PFSK-1 (cell line): ENCODE results near the gene PKD1L1.

ENCODE experiments used
- FOXP2 ChIP-seq: optimal IDR thresholded peaks from 2 replicates; pipeline ENCODE3; 2011; ENCODE audit warnings: borderline replicate concordance, control low read depth, inconsistent platforms; ENCODE audit not compliant: insufficient read depth; ENCODE audit errors: extremely low read length, extremely low read depth
- POLR2AphosphoS5 ChIP-seq: IDR thresholded peaks from 2 replicates; pipeline ENCODE4 v1.6.1; 2012; ENCODE audit warnings: low read depth, mild to moderate bottlenecking, control low read depth, low read length, moderate library complexity
- SIN3A ChIP-seq: IDR thresholded peaks from 2 replicates; pipeline ENCODE4 v1.6.1; 2012; ENCODE audit warnings: mild to moderate bottlenecking, low read length, moderate library complexity, borderline replicate concordance; ENCODE audit not compliant: insufficient read depth
- TAF1 ChIP-seq: IDR thresholded peaks from 2 replicates; pipeline ENCODE4 v1.6.1; 2012; ENCODE audit warnings: low read length, control low read depth, borderline replicate concordance; ENCODE audit not compliant: insufficient read depth
- TF ChIP-seq, protein P1 (sequence below), 2 experiments: IDR thresholded peaks; 2 replicates each; pipeline versions ENCODE4 v1.6.1 to v1.8.0; 2011 to 2012; ENCODE audit warnings: low read depth in 2 of 2, low read length in 2 of 2, control low read depth in 1 of 2, inconsistent platforms in 1 of 2, mild to moderate bottlenecking in 1 of 2, moderate library complexity in 1 of 2; ENCODE audit not compliant: insufficient read depth in 1 of 2

DNA sequence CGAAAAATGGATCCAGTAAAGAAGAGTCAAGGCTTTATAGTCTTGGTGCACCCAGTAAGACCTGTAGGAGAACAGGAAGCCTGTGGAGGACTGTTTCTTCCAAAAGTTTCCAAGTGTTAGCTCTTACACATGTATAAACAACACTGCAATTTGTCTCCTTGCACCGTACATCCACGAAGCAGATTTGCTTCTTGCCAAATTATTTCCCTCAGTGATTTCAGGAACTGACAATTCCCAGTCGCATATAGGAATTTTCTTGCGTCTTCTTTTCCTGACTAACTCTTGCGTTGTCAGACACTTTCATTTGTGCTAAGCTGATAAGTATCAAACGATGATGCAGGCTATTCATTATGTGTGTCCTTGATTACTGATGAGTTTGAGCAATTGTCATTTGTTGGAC, 182.1 kb downstream of the PKD1L1 start:
- TF ChIP-seq TAF1, result no peak
- TF ChIP-seq, protein P1, sequence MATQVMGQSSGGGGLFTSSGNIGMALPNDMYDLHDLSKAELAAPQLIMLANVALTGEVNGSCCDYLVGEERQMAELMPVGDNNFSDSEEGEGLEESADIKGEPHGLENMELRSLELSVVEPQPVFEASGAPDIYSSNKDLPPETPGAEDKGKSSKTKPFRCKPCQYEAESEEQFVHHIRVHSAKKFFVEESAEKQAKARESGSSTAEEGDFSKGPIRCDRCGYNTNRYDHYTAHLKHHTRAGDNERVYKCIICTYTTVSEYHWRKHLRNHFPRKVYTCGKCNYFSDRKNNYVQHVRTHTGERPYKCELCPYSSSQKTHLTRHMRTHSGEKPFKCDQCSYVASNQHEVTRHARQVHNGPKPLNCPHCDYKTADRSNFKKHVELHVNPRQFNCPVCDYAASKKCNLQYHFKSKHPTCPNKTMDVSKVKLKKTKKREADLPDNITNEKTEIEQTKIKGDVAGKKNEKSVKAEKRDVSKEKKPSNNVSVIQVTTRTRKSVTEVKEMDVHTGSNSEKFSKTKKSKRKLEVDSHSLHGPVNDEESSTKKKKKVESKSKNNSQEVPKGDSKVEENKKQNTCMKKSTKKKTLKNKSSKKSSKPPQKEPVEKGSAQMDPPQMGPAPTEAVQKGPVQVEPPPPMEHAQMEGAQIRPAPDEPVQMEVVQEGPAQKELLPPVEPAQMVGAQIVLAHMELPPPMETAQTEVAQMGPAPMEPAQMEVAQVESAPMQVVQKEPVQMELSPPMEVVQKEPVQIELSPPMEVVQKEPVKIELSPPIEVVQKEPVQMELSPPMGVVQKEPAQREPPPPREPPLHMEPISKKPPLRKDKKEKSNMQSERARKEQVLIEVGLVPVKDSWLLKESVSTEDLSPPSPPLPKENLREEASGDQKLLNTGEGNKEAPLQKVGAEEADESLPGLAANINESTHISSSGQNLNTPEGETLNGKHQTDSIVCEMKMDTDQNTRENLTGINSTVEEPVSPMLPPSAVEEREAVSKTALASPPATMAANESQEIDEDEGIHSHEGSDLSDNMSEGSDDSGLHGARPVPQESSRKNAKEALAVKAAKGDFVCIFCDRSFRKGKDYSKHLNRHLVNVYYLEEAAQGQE (IDR thresholded peaks at IDR 0.05; ENCODE audit: insufficient read depth in 1 of 2, low read depth in 2 of 2, low read length in 2 of 2), result no peak
- no peak for TF ChIP-seq POLR2AphosphoS5
- no peak for TF ChIP-seq FOXP2
- no peak for TF ChIP-seq SIN3A
